Measurements from ENCODE around the gene TLK1.

GRCh38 chr2:171206422-171207115, 45.9 kb upstream of the TLK1 start:
- no peak for TF ChIP-seq REST (IDR thresholded peaks at IDR 0.05; ENCODE audit: low read depth, low read length)
- TF ChIP-seq PML (IDR thresholded peaks at IDR 0.05; ENCODE audit: low read length), result no peak
- no peak for TF ChIP-seq CTCF (IDR thresholded peaks at IDR 0.05 in 2 of 3, conservative IDR thresholded peaks at IDR 0.05 in 1 of 3; ENCODE audit: control insufficient read depth in 2 of 3, extremely low read depth in 1 of 3, insufficient read depth in 1 of 3, low read depth in 3 of 3, low read length in 3 of 3)
- TF ChIP-seq ESRRA (IDR thresholded peaks at IDR 0.05; ENCODE audit: low read length), result no peak
- no peak for TF ChIP-seq EP300 (IDR thresholded peaks at IDR 0.05; ENCODE audit: borderline replicate concordance in 1 of 2, control insufficient read depth in 1 of 2, low read depth in 2 of 2, low read length in 2 of 2)
- no peak for TF ChIP-seq TCF3 (IDR thresholded peaks at IDR 0.05; ENCODE audit: borderline replicate concordance, insufficient read depth, low read depth, low read length)
- TF ChIP-seq ATF2 (IDR thresholded peaks at IDR 0.05; ENCODE audit: low read length), result no peak
